ENCODE results near the gene PCSK7. TPM values are rescaled to one million over a fixed set of nuclear protein-coding genes. Genes with fewer than 3 reads are reported as not detected.

PCSK7 gene
- total and polyA plus RNA-seq, 2 experiments from 2014 or later = 25.9 to 33.0 TPM

DNA sequence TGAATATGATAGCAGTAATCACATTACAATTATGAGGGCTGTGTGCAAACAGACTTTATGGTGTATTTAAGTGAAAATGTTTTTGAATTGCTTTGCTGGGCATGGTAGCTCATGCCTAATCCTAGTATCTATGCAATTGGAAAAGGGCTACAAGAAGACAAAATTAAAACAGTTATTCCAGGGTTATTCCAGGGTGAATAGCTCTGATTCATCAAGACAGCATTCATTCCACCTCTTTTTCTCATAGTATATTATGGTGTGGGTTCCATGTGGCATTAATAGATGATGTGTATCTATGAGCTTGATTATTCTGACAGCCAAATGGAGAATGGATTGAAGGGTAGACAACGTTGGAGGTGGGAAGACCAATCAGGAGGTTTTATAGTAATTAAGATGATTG is 65.4 kb downstream of the PCSK7 start:
- Histone ChIP-seq H3K9me3 (ENCODE audit: low read depth) (no peaks in the 10 kb centered on the region), H2AFZ (no peak overlapping the region), H3K27ac (no peak overlapping the region), H3K36me3 (replicated peaks; ENCODE audit: insufficient read depth, low read depth) (no peaks in the 10 kb centered on the region), H3K27me3 (no peaks in the 10 kb centered on the region), H3K4me3 (no peak overlapping the region), H3K4me1 (ENCODE audit: insufficient read depth) (no peaks in the 10 kb centered on the region), H3K4me2 (no peak overlapping the region), H3K79me2 (peaks cover 34% of the 10 kb centered on the region), H4K20me1 (ENCODE audit: insufficient read depth, poor library complexity, severe bottlenecking) (peaks cover 8% of the 10 kb centered on the region), H3K9me2 (replicated peaks; ENCODE audit: insufficient read depth) (no peaks in the 10 kb centered on the region)
- TF ChIP-seq, protein P1, sequence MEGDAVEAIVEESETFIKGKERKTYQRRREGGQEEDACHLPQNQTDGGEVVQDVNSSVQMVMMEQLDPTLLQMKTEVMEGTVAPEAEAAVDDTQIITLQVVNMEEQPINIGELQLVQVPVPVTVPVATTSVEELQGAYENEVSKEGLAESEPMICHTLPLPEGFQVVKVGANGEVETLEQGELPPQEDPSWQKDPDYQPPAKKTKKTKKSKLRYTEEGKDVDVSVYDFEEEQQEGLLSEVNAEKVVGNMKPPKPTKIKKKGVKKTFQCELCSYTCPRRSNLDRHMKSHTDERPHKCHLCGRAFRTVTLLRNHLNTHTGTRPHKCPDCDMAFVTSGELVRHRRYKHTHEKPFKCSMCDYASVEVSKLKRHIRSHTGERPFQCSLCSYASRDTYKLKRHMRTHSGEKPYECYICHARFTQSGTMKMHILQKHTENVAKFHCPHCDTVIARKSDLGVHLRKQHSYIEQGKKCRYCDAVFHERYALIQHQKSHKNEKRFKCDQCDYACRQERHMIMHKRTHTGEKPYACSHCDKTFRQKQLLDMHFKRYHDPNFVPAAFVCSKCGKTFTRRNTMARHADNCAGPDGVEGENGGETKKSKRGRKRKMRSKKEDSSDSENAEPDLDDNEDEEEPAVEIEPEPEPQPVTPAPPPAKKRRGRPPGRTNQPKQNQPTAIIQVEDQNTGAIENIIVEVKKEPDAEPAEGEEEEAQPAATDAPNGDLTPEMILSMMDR (IDR thresholded peaks at IDR 0.05; ENCODE audit: poor library complexity) = no peak
- TF ChIP-seq EZH2phosphoT487 (IDR thresholded peaks at IDR 0.05; ENCODE audit: low read depth, severe bottlenecking, unreplicated experiment) (no peak), EZH2 (IDR thresholded peaks at IDR 0.05; ENCODE audit: borderline replicate concordance) (no peak)
- 82% methylated on average over 1 of the region's 1 CpG for WGBS (ENCODE audit: low lambda C conversion rate, missing lambda C conversion rate)
- no peak for DNase-seq (ENCODE audit: low spot score)

GRCh38 chr11:117160826-117161225 is 71.0 kb downstream of the PCSK7 start:
- Histone ChIP-seq H3K4me1 (ENCODE audit: insufficient read depth) (no peaks in the 10 kb centered on the region), H3K36me3 (replicated peaks; ENCODE audit: insufficient read depth, low read depth) (no peaks in the 10 kb centered on the region), H3K9me2 (replicated peaks; ENCODE audit: insufficient read depth) (no peaks in the 10 kb centered on the region), H3K4me2 (no peak overlapping the region), H3K9me3 (ENCODE audit: low read depth) (no peaks in the 10 kb centered on the region), H3K4me3 (no peak overlapping the region), H4K20me1 (ENCODE audit: insufficient read depth, poor library complexity, severe bottlenecking) (peaks cover 47% of the 10 kb centered on the region), H3K27ac (peak overlapping the region; percentile 43), H3K27me3 (no peaks in the 10 kb centered on the region), H3K79me2 (peaks cover 79% of the 10 kb centered on the region), H2AFZ (no peak overlapping the region)
- DNase-seq (ENCODE audit: low spot score) = no peak
- TF ChIP-seq EZH2 (IDR thresholded peaks at IDR 0.05; ENCODE audit: borderline replicate concordance) (no peak), EZH2phosphoT487 (IDR thresholded peaks at IDR 0.05; ENCODE audit: low read depth, severe bottlenecking, unreplicated experiment) (no peak)
- TF ChIP-seq, protein P1 (IDR thresholded peaks at IDR 0.05; ENCODE audit: poor library complexity) = no peak
- 86% methylated on average over 2 of the region's 2 CpGs for WGBS (ENCODE audit: low lambda C conversion rate, missing lambda C conversion rate)

- Histone ChIP-seq H4K20me1 (ENCODE audit: insufficient read depth, poor library complexity, severe bottlenecking) (peaks cover 56% of the 10 kb centered on the region), H3K4me2 (no peak overlapping the region), H3K4me3 (no peak overlapping the region), H3K79me2 (peaks cover 88% of the 10 kb centered on the region), H3K27me3 (no peaks in the 10 kb centered on the region), H3K9me3 (ENCODE audit: low read depth) (no peaks in the 10 kb centered on the region), H3K27ac (no peak overlapping the region), H2AFZ (no peak overlapping the region), H3K36me3 (replicated peaks; ENCODE audit: insufficient read depth, low read depth) (no peaks in the 10 kb centered on the region), H3K9me2 (replicated peaks; ENCODE audit: insufficient read depth) (no peaks in the 10 kb centered on the region), H3K4me1 (ENCODE audit: insufficient read depth) (no peaks in the 10 kb centered on the region)
- TF ChIP-seq, protein P1 (IDR thresholded peaks at IDR 0.05; ENCODE audit: poor library complexity) = no peak
- no peak for TF ChIP-seq EZH2 (IDR thresholded peaks at IDR 0.05; ENCODE audit: borderline replicate concordance)
- no peak for TF ChIP-seq EZH2phosphoT487 (IDR thresholded peaks at IDR 0.05; ENCODE audit: low read depth, severe bottlenecking, unreplicated experiment)
- no peak for DNase-seq (ENCODE audit: low spot score)
- WGBS (ENCODE audit: low lambda C conversion rate, missing lambda C conversion rate) = 91% methylated on average over 2 of the region's 2 CpGs
These were observed 72.0 kb downstream of the PCSK7 start for GRCh38 chr11:117159892-117160291.

GRCh38 chr11:117157507-117157906 is 74.4 kb downstream of the PCSK7 start:
- H2AFZ ChIP-seq = no peak overlapping the region
- H3K4me1 ChIP-seq (ENCODE audit: insufficient read depth) = no peaks in the 10 kb centered on the region
- H3K9me2 ChIP-seq (replicated peaks; ENCODE audit: insufficient read depth) = no peaks in the 10 kb centered on the region
- no peaks in the 10 kb centered on the region for H3K27me3 ChIP-seq
- no peak overlapping the region for H3K27ac ChIP-seq
- no peak overlapping the region for H3K4me3 ChIP-seq
- no peak for DNase-seq (ENCODE audit: low spot score)
- no peaks in the 10 kb centered on the region for H3K9me3 ChIP-seq (ENCODE audit: low read depth)
- H3K36me3 ChIP-seq (replicated peaks; ENCODE audit: insufficient read depth, low read depth) = no peaks in the 10 kb centered on the region
- TF ChIP-seq EZH2phosphoT487 (IDR thresholded peaks at IDR 0.05; ENCODE audit: low read depth, severe bottlenecking, unreplicated experiment) = no peak
- peaks cover 95% of the 10 kb centered on the region for H3K79me2 ChIP-seq
- H3K4me2 ChIP-seq = no peak overlapping the region
- whole genome bisulfite sequencing (ENCODE audit: low lambda C conversion rate, missing lambda C conversion rate) = 100% methylated on average over 2 of the region's 2 CpGs
- H4K20me1 ChIP-seq (ENCODE audit: insufficient read depth, poor library complexity, severe bottlenecking) = peaks cover 77% of the 10 kb centered on the region

Measured in hepatocyte (in vitro differentiated cells).